ENCODE results near the gene TAT. TPM values are rescaled to one million over a fixed set of nuclear protein-coding genes. Genes with fewer than 3 reads are reported as not detected.

Gene TAT
- total RNA-seq, 1 donor from 2014 or later = not detected

- H4K20me1 ChIP-seq (ENCODE audit: insufficient read depth, low read length) = no peaks in the 10 kb centered on the region
- H3K9me3 Mint-ChIP-seq (ENCODE audit: unreplicated experiment) = no peaks in the 10 kb centered on the region
- H3K79me2 ChIP-seq (ENCODE audit: insufficient read depth, low read length) = no peaks in the 10 kb centered on the region
- peaks cover 5% of the 10 kb centered on the region for H3K27me3 Mint-ChIP-seq (ENCODE audit: low read depth, unreplicated experiment)
- no peaks in the 10 kb centered on the region for H3K9me3 ChIP-seq (ENCODE audit: insufficient read depth, low read depth, low read length)
- no peak overlapping the region for H3K9ac ChIP-seq (ENCODE audit: low read length)
- H3K36me3 Mint-ChIP-seq (ENCODE audit: low read depth, unreplicated experiment) = no peaks in the 10 kb centered on the region
- peaks cover 5% of the 10 kb centered on the region for H3K4me1 ChIP-seq (ENCODE audit: insufficient read depth, low read length)
- H3K4me3 Mint-ChIP-seq (ENCODE audit: unreplicated experiment) = no peak overlapping the region
- H2AFZ ChIP-seq (ENCODE audit: low read depth, low read length) = no peak overlapping the region
- H3K27me3 ChIP-seq (ENCODE audit: insufficient read depth, low read length) = no peaks in the 10 kb centered on the region
- H3K27ac ChIP-seq (ENCODE audit: low read depth, low read length) = no peak overlapping the region
- H3K4me2 ChIP-seq (ENCODE audit: low read length) = no peak overlapping the region
- FAIRE-seq = no peak
- H3K36me3 ChIP-seq (ENCODE audit: insufficient read depth, low read length) = no peaks in the 10 kb centered on the region
- no peak for DNase-seq (ENCODE audit: low read depth)
- no peaks in the 10 kb centered on the region for H3K4me1 Mint-ChIP-seq (ENCODE audit: low read depth, unreplicated experiment)
- no peak for TF ChIP-seq EZH2 (IDR thresholded peaks at IDR 0.05; ENCODE audit: insufficient read depth, low read length)
- TF ChIP-seq CTCF (IDR thresholded peaks at IDR 0.05; ENCODE audit: insufficient read depth, low read depth, low read length) = no peak
- H3K4me3 ChIP-seq (ENCODE audit: insufficient read depth, low read depth, low read length) = no peak overlapping the region
- H3K27ac Mint-ChIP-seq (ENCODE audit: unreplicated experiment) = no peak overlapping the region
These were observed 6.7 kb downstream of the TAT start for GRCh38 chr16:71570144-71570543.

GRCh38 chr16:71569621-71570020, 7.3 kb downstream of the TAT start:
- H3K4me2 ChIP-seq (ENCODE audit: low read length) = no peak overlapping the region
- no peaks in the 10 kb centered on the region for H3K9me3 ChIP-seq (ENCODE audit: insufficient read depth, low read depth, low read length)
- H3K4me1 ChIP-seq (ENCODE audit: insufficient read depth, low read length) = peaks cover 5% of the 10 kb centered on the region
- no peak for TF ChIP-seq CTCF (IDR thresholded peaks at IDR 0.05; ENCODE audit: insufficient read depth, low read depth, low read length)
- TF ChIP-seq EZH2 (IDR thresholded peaks at IDR 0.05; ENCODE audit: insufficient read depth, low read length) = no peak
- H3K27ac ChIP-seq (ENCODE audit: low read depth, low read length) = no peak overlapping the region
- no peaks in the 10 kb centered on the region for H3K36me3 ChIP-seq (ENCODE audit: insufficient read depth, low read length)
- no peaks in the 10 kb centered on the region for H3K79me2 ChIP-seq (ENCODE audit: insufficient read depth, low read length)
- peaks cover 5% of the 10 kb centered on the region for H3K27me3 Mint-ChIP-seq (ENCODE audit: low read depth, unreplicated experiment)
- H3K9me3 Mint-ChIP-seq (ENCODE audit: unreplicated experiment) = no peaks in the 10 kb centered on the region
- no peaks in the 10 kb centered on the region for H3K4me1 Mint-ChIP-seq (ENCODE audit: low read depth, unreplicated experiment)
- no peak overlapping the region for H3K9ac ChIP-seq (ENCODE audit: low read length)
- no peaks in the 10 kb centered on the region for H4K20me1 ChIP-seq (ENCODE audit: insufficient read depth, low read length)
- H2AFZ ChIP-seq (ENCODE audit: low read depth, low read length) = no peak overlapping the region
- no peaks in the 10 kb centered on the region for H3K27me3 ChIP-seq (ENCODE audit: insufficient read depth, low read length)
- H3K36me3 Mint-ChIP-seq (ENCODE audit: low read depth, unreplicated experiment) = no peaks in the 10 kb centered on the region
- no peak overlapping the region for H3K4me3 Mint-ChIP-seq (ENCODE audit: unreplicated experiment)
- no peak overlapping the region for H3K4me3 ChIP-seq (ENCODE audit: insufficient read depth, low read depth, low read length)
- FAIRE-seq = no peak
- DNase-seq (ENCODE audit: low read depth) = no peak
- H3K27ac Mint-ChIP-seq (ENCODE audit: unreplicated experiment) = no peak overlapping the region

GRCh38 chr16:71568551-71568950, 8.3 kb downstream of the TAT start:
- Histone ChIP-seq H3K9ac (ENCODE audit: low read length) (no peak overlapping the region), H3K27ac (ENCODE audit: low read depth, low read length) (no peak overlapping the region), H3K27me3 (ENCODE audit: insufficient read depth, low read length) (no peaks in the 10 kb centered on the region), H3K79me2 (ENCODE audit: insufficient read depth, low read length) (no peaks in the 10 kb centered on the region), H2AFZ (ENCODE audit: low read depth, low read length) (no peak overlapping the region), H3K4me2 (ENCODE audit: low read length) (no peak overlapping the region), H4K20me1 (ENCODE audit: insufficient read depth, low read length) (no peaks in the 10 kb centered on the region), H3K4me1 (ENCODE audit: insufficient read depth, low read length) (peaks cover 7% of the 10 kb centered on the region), H3K4me3 (ENCODE audit: insufficient read depth, low read depth, low read length) (no peak overlapping the region), H3K9me3 (ENCODE audit: insufficient read depth, low read depth, low read length) (no peaks in the 10 kb centered on the region), H3K36me3 (ENCODE audit: insufficient read depth, low read length) (no peaks in the 10 kb centered on the region)
- DNase-seq (ENCODE audit: low read depth) (peak; percentile 27), FAIRE-seq (no peak)
- H3K36me3 Mint-ChIP-seq (ENCODE audit: low read depth, unreplicated experiment) = no peaks in the 10 kb centered on the region
- peaks cover 2% of the 10 kb centered on the region for H3K4me1 Mint-ChIP-seq (ENCODE audit: low read depth, unreplicated experiment)
- TF ChIP-seq CTCF (IDR thresholded peaks at IDR 0.05; ENCODE audit: insufficient read depth, low read depth, low read length) (no peak), EZH2 (IDR thresholded peaks at IDR 0.05; ENCODE audit: insufficient read depth, low read length) (no peak)
- peaks cover 5% of the 10 kb centered on the region for H3K27me3 Mint-ChIP-seq (ENCODE audit: low read depth, unreplicated experiment)
- H3K9me3 Mint-ChIP-seq (ENCODE audit: unreplicated experiment) = no peaks in the 10 kb centered on the region
- no peak overlapping the region for H3K27ac Mint-ChIP-seq (ENCODE audit: unreplicated experiment)
- H3K4me3 Mint-ChIP-seq (ENCODE audit: unreplicated experiment) = no peak overlapping the region

Data from astrocyte (in vitro differentiated cells and primary cell).